ENCODE results near the gene DLL1.

Gene DLL1

DNA sequence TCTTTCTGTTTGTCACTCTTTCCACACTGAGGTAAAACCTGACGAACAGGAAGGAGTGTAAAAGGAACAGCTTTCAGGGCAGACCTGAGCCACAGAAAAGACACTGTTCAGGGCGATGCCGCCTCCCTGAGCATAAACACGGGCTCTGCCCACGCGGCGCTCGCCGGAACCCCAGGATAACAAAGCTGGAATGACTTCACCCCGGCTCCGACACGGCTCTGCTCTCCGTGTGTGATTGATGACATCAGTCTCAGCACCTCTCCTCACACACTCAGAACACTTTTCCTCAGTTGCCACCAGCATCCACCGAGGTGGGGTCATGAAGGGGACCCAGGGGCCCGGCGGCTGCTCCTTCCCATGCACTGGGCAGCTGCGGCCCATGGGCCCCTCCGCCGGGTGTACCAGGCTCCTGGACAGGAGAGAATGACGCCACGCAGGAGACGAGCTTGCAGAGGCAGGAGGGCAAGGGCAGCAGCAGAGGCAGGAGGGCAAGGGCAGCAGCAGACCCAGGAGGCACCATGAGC lies 43.6 kb downstream of the DLL1 start:
- H3K27ac ChIP-seq = no peak overlapping the region
- TF ChIP-seq ZFX (IDR thresholded peaks at IDR 0.05) (no peak), CTCF (conservative IDR thresholded peaks at IDR 0.05) (no peak)

GRCh38 chr6:170245475-170245992 lies 45.3 kb downstream of the DLL1 start:
- no peak overlapping the region for H3K27ac ChIP-seq
- TF ChIP-seq CTCF (conservative IDR thresholded peaks at IDR 0.05) (no peak), ZFX (IDR thresholded peaks at IDR 0.05) (no peak)

GRCh38 chr6:170244721-170245474 lies 46.0 kb downstream of the DLL1 start:
- no peak for TF ChIP-seq ZFX (IDR thresholded peaks at IDR 0.05)
- TF ChIP-seq CTCF (conservative IDR thresholded peaks at IDR 0.05) = no peak
- no peak overlapping the region for H3K27ac ChIP-seq

- H3K27ac ChIP-seq = no peak overlapping the region
- TF ChIP-seq ZFX (IDR thresholded peaks at IDR 0.05) (no peak), CTCF (conservative IDR thresholded peaks at IDR 0.05) (no peak)
Observed at GRCh38 chr6:170243791-170244291, 47.0 kb downstream of the DLL1 start.

DNA sequence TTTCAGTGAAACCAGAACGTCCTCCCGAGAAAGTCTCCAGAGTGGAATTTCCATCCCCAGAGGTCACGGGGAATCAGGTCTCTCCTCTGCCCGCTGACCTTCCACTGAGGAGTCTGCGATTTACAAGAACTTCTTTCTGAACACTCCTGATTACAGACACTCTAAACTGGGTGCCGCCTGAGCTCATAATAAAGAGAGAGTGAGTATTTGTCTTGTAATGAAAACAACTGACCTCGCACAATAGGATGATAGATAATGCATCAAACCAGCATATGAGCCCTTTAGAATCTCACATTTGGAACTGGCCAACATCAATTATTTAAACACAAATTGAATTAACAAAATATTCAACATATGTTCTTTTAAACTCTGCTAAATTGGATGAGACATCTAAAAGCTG lies 47.5 kb downstream of the DLL1 start:
- no peak for TF ChIP-seq CTCF (conservative IDR thresholded peaks at IDR 0.05)
- no peak for TF ChIP-seq ZFX (IDR thresholded peaks at IDR 0.05)
- H3K27ac ChIP-seq = no peak overlapping the region

DNA sequence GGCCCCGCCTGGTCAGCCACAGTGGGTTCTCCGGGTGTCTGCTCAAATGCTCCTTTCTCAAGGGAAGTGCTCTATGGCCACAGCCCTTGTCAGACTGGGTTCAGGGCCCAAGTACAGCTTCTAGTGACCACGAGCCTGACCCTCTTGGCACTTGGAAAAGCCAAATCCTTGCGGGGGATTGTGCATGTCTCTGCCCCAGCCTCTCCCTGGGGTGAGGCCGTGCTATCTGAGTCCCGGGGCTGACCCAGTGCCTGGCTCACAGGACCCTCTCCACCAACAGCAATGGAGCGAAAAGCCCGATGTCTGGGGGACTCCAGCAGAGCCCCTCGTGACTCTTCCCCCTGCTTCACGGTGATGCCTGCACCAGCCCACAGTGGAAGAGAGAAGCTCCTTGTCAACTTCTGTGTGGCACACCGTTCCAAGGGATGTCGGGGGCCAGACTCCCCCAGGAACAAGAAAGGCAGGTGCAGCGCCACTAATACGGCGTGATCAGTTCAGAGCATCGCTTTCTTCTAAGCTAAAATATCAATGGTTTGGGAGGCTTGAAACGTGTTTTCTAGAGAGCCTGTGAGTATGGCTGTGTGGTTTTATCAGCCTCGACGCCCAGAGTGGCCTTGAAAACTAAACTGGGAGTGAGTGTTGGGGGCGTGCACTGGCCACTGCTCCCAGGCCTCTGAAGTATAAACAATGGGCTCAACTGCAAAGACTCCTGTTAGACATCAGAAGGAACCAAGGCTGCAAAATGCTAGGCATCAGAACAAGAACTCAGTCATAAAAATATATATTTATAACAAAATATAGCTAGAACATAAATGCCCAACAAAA lies 51.9 kb downstream of the DLL1 start:
- H3K27ac ChIP-seq = no peak overlapping the region
- TF ChIP-seq ZFX (IDR thresholded peaks at IDR 0.05) = no peak
- TF ChIP-seq CTCF (conservative IDR thresholded peaks at IDR 0.05) = no peak

All from C4-2B (cell line).